Stimulated activated CD4-positive, alpha-beta T cell treated with anti-CD3 and anti-CD28 coated beads, Interleukin-1b, Interleukin-23, amount 100 ng/mL, for 48 hours (primary cell): ENCODE results near the gene RPL39L.
"Not testable (repeated sequence)": the region's sequence is repeated elsewhere in the genome, so short reads cannot be mapped to it uniquely, and the experiment has no call there.

Experiments
- DNase-seq: peaks from one replicate; pipeline ENCODE4 v3.0.0-alpha.2; 2020

RPL39L gene

GRCh38 chr3:187139126-187139894 is at the start of gene RPL39L:
Gene RPL39L, minus strand, starts transcription at chr3:187139496. Its CDS starts 18,196 bp downstream, at chr3:187121300.
- DNase-seq: peak; percentile 92

DNA sequence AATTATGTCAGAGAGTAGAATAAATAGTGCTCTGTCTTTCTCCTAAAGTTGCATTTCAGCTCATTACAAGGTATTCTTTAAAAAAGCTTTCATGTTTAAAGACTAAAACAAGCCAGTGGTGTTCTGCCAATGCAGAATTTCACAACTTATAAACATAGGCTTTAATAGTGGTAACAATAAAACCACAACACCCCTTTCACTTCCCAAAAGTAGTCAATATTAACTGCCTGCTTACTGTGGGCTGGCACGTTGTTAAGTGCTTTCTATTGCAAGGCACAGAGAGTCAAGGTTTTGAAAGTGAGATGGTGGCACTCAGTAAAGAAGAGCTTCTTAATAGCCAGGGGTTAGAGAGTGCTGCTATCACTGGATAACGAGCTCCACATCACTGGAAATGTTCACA is 49.6 kb upstream of the RPL39L start:
- no peak for DNase-seq

- no peak for DNase-seq
Measured at GRCh38 chr3:187186801-187187421, 47.6 kb upstream of the RPL39L start.

DNA sequence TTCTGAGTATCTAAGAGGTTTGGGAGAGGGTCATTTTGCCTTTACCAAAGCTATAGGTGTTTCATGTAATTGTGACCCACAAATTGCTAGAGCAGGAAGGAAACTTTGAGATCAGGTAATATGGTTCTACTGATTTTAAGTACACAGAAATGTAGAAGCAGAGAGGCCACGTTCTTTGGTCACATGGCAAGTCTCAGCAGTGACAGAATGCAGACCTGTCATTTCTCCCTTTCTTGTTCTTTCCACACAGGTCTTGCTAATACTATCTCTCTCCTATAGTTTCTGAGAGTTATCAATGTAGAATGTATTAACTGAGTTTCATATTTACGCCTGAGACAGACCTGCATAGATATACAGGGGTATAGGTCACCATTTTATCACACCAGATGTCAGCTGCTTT is 47.1 kb upstream of the RPL39L start:
- DNase-seq: no peak

DNA sequence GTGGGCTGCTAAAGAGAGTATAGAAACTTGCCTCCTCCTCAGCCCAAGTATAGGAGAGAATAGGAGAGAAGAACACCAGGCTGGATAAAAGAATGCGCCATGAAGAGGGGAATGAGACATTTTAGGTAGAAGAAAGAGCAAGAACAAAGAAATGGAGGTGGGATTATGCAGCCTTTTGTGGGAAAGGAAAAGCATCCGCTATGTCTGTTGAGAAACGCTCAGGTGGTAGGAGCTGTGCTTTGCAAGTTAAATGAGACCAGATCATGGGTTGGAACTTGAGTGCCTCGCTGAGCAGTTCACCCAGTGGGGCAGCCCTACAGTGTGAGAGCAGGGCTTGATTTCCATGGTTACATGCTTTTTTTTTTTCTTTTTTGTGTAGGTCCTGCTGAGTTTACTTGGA is 46.5 kb upstream of the RPL39L start:
- DNase-seq: no peak

DNA sequence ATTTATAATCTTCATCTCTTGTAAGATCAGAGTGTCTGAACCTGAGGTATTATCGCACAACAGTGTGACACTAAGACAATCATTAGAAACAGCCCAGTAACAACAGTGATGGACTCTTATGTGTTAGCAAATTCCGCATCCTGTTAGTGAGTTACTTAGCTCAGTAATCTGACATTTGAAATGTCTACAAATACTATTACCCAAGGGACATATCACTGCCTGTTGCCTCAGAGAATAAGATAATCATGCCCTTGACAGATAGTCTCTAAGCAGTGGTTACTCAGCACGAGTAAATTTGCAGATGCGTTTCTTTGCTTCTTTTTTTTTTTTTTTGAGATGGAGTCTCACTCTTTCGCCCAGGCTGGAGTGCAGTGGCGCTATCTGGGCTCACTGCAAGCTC is 44.6 kb upstream of the RPL39L start:
- DNase-seq: no peak

DNA sequence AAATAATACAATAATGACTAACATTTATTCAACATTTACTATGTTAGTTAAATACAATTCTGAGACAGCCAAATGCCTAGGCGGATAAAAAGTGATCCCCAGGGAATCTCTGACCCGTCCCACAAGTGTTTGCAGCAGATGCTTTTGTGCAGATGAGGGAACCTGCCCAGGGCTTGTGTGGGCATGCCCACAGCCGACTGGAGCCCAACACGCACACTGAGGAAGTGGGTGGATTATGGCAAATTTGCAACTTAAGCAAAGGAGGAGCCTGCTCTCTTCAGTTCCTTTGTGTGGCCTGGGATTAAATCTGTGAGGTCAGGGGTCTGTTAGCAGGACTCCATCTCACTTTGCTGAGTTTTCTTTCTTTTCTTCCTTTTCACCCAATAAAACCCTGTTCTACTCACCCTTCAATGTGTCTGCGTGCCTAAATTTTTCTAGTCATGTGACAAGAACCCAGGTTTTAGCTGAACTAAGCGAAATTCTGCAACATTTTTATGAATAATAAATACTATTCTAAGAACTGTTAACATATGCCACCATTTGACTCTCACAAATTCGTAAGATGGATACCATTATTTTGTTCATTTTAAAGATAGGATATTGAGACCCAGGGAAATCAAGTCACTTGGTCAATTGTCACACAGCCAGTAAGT is 44.0 kb upstream of the RPL39L start:
- DNase-seq: no peak

DNA sequence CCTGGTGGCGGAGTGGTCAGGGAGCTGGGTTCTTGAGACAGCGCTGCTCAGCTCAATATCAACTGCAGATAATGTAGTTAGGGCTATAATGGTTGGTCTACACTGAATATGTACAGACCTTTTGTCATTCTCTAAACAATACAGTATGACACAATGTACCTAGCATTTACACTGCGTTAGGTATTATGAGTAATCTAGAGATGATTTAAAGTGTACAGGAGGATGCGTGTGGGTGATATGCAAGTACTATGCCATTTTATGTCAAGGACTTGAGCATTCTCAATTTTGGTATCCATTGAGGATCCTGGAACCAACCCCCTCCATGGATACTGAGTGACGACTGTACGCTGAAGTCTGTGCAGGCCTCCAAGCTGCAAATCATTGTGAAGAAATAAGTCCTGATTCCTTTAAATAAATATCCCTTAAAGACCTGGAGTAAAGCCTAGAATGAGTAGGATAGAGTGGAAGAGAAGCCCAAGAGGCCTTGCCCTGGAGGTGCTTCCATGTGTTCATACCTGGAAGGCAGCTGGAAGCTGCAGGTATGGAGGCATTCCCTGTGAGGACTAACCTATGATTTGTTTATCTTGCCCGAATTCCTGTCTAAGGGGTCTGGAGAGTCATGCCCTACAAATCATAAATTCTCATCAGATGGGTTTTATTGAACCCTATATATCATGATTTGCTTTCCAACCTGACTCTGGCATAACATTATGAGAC is 42.3 kb upstream of the RPL39L start:
- no peak for DNase-seq

DNA sequence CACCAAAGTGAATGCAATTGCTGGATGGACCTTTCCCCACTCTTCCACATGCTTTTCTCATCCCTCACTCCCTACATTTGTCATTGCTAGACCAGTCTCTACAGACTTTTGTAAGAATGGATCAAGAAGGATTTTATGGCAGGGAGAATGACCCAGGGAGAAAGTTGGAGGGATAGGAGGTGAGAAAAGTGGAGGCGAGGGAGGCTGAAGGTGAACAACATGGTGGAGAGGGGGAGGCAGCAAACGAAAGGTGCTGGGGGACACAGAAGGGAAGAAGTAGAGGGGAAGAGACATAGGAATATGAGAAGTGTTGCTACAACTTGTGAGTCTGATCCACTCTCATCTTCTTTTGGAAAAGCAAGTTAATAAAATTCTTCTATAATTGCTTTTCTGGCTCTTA is 33.6 kb upstream of the RPL39L start:
- no peak for DNase-seq

GRCh38 chr3:187170911-187171310 is 31.6 kb upstream of the RPL39L start:
- not testable (repeated sequence) for DNase-seq

DNA sequence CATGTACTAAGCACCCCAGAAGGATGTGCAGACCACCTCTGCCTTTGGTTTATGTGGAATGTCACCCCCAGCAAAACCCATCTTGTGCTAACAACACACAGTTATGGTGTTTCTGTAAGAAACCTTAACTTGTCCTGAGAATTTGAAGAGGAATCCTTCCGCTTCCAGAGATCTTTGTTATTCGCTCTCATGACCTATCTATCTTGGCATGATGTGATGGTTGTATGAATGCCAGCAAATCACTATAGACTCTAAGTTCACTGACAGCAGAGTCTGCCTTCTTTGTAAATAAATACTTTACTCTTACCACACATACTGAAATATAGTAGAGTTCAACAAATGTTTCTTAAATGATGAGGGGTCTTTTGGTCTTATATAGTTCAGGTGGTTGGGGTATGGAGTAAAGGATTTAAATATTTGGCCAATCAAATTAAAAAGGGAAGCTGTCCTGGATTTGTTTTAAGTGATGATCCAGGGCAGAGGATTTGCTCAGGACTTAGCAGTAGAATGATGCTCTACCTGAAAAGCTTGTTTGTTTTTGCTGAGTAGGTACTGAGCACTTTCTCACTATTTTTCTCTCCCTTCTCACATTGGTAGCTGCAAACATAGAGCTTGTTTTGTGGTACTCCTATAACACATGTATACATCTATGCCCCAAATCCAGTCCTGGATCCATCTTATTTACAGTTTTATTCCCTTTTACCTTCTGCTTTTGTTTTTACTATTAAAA is 30.1 kb upstream of the RPL39L start:
- no peak for DNase-seq

- DNase-seq: no peak
Measured at GRCh38 chr3:187167777-187168176, 28.5 kb upstream of the RPL39L start.

- no peak for DNase-seq
Measured at GRCh38 chr3:187166750-187167149, 27.5 kb upstream of the RPL39L start.

DNA sequence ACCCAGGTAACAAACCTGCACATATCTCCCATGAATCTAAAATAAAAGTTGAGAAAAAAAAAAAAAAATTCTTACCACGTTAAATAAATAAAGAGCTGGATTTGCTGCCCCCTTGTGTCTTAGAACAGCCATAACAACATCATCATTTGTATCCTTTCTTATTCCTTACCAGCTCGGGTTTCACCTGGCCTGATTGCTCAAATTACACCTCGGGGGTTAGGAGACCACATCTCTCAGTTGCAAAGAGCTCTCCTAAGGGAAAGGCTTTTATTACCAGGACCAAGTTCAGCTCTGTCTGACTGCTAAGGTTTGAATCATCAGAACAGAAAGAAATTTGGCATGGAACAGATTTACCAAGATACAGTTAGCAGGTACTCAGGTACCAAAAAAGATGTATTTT is 25.8 kb upstream of the RPL39L start:
- DNase-seq: peak; percentile 12

GRCh38 chr3:187162265-187162953 is 23.1 kb upstream of the RPL39L start:
- DNase-seq: no peak

DNA sequence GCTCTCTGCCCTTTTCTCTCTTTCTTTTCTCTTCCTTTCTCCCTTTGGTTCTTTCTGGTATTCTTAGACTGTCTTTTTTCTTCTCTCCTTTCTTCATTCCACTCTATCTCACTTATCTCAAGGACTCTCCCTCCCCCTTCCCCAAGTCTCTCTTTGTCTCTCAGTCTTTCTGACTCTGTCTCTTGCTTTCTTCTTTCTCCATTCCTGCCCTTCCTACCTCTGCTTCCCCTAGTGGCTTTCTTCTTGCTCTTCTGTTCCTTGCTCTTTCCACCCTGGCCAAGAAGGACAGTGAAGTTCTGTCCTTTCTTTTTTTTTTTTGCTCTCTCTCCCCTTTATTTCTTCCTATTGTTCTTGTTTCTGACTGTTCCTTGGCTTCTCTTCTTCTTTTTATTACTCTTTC is 22.3 kb upstream of the RPL39L start:
- no peak for DNase-seq

DNA sequence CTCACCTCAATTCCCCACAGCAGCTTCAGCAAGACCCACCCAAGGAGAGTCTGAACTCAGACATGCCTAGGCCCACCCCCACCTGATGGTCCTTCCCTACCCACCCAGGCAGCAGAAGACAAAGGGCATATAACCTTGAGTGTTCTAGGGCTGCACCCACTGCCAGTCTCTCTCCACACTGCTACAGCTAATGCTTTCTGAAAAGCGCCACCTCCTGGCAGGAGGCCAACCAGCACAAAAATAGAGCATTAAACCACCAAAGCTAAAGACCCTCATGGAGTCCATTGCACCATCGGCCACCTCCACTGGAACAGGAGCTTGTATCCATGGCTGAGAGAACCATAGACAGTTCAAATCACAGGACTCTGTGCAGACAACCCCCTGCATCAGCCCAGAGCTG is 11.3 kb upstream of the RPL39L start:
- peak; percentile 71 for DNase-seq

GRCh38 chr3:187150186-187150585 is 10.9 kb upstream of the RPL39L start:
- no peak for DNase-seq

- DNase-seq: no peak
Measured at GRCh38 chr3:187146389-187146788, 7.1 kb upstream of the RPL39L start.

DNA sequence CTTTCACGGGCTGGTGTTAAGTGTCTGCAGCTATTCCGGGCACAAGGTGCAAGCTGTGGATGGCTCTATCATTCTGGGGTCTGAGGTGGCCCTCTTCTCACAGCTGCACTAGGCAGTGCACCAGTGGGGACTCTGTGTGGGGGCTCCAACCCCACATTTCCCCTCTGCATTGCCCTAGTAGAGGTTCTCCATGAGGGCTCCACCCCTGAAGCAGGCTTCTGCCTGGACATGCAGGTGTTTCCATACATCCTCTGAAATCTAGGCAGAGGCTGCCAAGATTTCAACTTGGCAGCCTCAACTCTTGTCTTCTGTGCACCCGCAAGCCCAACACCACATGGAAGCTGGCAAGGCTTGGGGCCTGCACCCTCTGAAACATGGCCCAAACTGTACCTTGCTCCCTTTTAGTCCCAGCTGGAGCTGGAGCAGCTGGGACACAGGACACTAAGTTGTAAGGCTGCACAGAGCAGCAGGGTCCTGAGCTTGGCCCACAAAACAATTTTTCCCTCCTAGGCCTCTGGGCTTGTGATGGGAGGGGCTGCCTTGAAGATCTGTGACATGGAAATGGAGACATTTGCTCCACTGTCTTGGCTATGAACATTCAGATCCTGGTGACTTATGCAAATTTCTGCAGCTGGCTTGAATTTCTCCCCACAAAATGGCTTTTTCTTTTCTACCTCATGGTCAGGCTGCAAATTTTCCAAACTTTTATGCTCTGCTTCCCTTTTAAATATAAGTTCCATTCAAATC is 6.0 kb upstream of the RPL39L start:
- no peak for DNase-seq

- DNase-seq: no peak
Measured at GRCh38 chr3:187139895-187140253, 578 bp upstream of the RPL39L start.

- DNase-seq: no peak
Measured at GRCh38 chr3:187136936-187137335, 2.4 kb downstream of the RPL39L start.
